Mucosa of descending colon (tissue), 3 donors: ENCODE data around the gene EIF4G1. TPM values are rescaled to one million over a fixed set of nuclear protein-coding genes. Genes with fewer than 3 reads are reported as not detected.

Experiments
- ATAC-seq: fragments of 200-7000 bp; cut with Tn5 transposase; one replicate; pipeline ENCODE4 v1.9.1; 2020; ENCODE audit warnings: mild to moderate bottlenecking, moderate library complexity
- DNase-seq, 3 donors: peaks; one replicate each; pipeline ENCODE4 v3.0.0-alpha.2; 2020
- H3K36me3 ChIP-seq: fragments of 200-600 bp; one replicate; pipeline ENCODE4 v1.8.0; 2021; ENCODE audit warnings: low read depth, mild to moderate bottlenecking
- H3K4me1 ChIP-seq: fragments of 200-600 bp; one replicate; pipeline ENCODE4 v1.8.0; 2021; ENCODE audit warnings: low read depth, mild to moderate bottlenecking
- H3K4me3 ChIP-seq: fragments of 200-600 bp; one replicate; pipeline ENCODE4 v1.8.0; 2021; ENCODE audit warnings: mild to moderate bottlenecking
- H3K9me3 ChIP-seq: fragments of 200-600 bp; one replicate; pipeline ENCODE4 v1.8.0; 2021; ENCODE audit warnings: mild to moderate bottlenecking
- intact Hi-C, 2 donors: fragments of 100-400 bp; cut with DNase I in 1 of 2; cut with micrococcal nuclease in 1 of 2; formaldehyde crosslinking; loops; one replicate each; pipeline versions ENCODE4 v1.11.0 to v1.11.1; 2022; cut with DNase I, micrococcal nuclease
- total RNA-seq, 3 donors: library from RNA; stranded (reverse); fragmentation: NEBNext Ultra II Directional in 2 of 3; extraction: Animal tissue kit (Norgen Biotek cat#: 25700) in 2 of 3; gene quantifications; one replicate each; pipeline versions ENCODE4 v1.2.1 to v1.2.4, GENCODE V29; 2021 to 2023
- TF ChIP-seq, protein P1 (sequence below): fragments of 200-600 bp; IDR thresholded peaks from one replicate; pipeline ENCODE4 v1.8.0; 2022; ENCODE audit warnings: antibody characterized with exemption, mild to moderate bottlenecking
- donor health status: DM: no; HTN: no; CAD: no; lungs with moderate emphysema.
- donor health status: DM: no; HTN: no; CAD: no.
- donor health status: DM: no; HTN: yes; CAD: no.

Gene EIF4G1
- total RNA-seq, 3 donors from 2014 or later, result 256 to 305 (median 267) TPM

DNA sequence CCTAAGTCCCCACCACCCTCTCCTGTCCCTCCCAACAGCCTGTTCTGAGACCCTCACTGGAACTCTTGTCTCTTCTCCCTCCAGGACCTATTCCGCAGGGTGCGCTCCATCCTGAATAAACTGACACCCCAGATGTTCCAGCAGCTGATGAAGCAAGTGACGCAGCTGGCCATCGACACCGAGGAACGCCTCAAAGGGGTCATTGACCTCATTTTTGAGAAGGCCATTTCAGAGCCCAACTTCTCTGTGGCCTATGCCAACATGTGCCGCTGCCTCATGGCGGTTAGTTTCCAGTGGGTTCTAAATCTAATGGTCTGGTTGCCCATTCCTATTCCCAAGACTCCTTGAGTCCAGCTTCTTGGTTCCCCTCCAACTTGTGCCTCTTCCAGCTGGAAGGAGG lies 9.3 kb downstream of the EIF4G1 start:
- peaks cover 15% of the 10 kb centered on the region for H3K4me1 ChIP-seq
- ATAC-seq, result no peak
- no peak overlapping the region for H3K4me3 ChIP-seq
- TF ChIP-seq, protein P1, sequence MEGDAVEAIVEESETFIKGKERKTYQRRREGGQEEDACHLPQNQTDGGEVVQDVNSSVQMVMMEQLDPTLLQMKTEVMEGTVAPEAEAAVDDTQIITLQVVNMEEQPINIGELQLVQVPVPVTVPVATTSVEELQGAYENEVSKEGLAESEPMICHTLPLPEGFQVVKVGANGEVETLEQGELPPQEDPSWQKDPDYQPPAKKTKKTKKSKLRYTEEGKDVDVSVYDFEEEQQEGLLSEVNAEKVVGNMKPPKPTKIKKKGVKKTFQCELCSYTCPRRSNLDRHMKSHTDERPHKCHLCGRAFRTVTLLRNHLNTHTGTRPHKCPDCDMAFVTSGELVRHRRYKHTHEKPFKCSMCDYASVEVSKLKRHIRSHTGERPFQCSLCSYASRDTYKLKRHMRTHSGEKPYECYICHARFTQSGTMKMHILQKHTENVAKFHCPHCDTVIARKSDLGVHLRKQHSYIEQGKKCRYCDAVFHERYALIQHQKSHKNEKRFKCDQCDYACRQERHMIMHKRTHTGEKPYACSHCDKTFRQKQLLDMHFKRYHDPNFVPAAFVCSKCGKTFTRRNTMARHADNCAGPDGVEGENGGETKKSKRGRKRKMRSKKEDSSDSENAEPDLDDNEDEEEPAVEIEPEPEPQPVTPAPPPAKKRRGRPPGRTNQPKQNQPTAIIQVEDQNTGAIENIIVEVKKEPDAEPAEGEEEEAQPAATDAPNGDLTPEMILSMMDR, result no peak
- H3K9me3 ChIP-seq, result no peaks in the 10 kb centered on the region
- DNase-seq, result no peak
- intact Hi-C loops, result no loop called here
- peaks cover 61% of the 10 kb centered on the region for H3K36me3 ChIP-seq

DNA sequence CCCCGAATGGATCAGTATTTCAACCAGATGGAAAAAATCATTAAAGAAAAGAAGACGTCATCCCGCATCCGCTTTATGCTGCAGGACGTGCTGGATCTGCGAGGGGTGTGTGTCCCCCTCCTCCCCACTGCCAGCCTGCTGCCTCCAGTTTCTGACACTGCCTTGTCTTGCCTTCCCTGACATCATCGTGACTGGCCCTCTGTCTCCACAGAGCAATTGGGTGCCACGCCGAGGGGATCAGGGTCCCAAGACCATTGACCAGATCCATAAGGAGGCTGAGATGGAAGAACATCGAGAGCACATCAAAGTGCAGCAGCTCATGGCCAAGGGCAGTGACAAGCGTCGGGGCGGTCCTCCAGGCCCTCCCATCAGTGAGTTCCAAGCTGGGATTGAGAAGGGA lies 10.9 kb downstream of the EIF4G1 start:
- Histone ChIP-seq H3K4me3 (no peak overlapping the region), H3K36me3 (peaks cover 72% of the 10 kb centered on the region), H3K9me3 (no peaks in the 10 kb centered on the region), H3K4me1 (peaks cover 3% of the 10 kb centered on the region)
- intact Hi-C loops, result no loop called here
- DNase-seq, result no peak
- TF ChIP-seq, protein P1, result no peak
- no peak for ATAC-seq

DNA sequence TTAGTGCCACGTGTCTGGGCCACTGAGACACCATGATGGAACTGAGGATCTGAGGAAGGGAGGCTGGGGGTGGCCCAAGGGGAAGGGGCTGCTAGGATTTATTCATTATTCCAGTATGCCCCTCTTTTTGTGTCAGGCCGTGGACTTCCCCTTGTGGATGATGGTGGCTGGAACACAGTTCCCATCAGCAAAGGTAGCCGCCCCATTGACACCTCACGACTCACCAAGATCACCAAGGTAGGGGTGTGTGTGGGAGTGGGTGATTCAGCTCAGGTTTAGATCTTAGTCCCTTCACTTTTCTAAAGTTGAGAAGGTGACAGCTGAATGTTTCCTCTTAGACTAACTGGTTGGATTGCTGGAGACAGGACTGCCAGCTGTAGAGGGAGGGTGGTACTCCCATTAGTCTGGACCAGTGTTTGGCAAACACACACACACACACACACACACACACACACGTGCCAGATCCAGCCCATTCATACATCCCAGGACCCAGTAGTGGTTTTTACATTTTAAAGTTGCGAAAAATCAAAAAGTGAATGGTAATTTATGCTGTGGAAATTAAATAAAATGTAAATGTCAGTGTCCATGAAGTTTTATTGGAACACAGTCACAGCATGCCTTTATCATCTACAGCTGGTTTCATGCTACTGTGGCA lies 11.4 kb downstream of the EIF4G1 start:
- no peaks in the 10 kb centered on the region for H3K4me1 ChIP-seq
- ATAC-seq, result no peak
- no peaks in the 10 kb centered on the region for H3K9me3 ChIP-seq
- intact Hi-C loops, result no loop called here
- no peak overlapping the region for H3K4me3 ChIP-seq
- peaks cover 74% of the 10 kb centered on the region for H3K36me3 ChIP-seq
- no peak for DNase-seq
- TF ChIP-seq, protein P1, result no peak

DNA sequence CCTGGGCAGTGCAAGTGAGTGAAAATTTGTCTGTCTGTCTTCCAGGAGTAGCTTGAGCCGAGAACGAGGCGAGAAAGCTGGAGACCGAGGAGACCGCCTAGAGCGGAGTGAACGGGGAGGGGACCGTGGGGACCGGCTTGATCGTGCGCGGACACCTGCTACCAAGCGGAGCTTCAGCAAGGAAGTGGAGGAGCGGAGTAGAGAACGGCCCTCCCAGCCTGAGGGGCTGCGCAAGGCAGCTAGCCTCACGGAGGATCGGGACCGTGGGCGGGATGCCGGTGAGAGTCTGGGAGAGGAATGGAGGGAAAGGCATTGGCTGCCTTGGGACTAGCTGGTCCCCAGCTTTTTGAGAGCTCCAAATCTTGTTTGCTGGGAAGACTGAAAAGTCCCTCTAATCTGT lies 12.8 kb downstream of the EIF4G1 start:
- no peaks in the 10 kb centered on the region for H3K4me1 ChIP-seq
- H3K4me3 ChIP-seq, result no peak overlapping the region
- TF ChIP-seq, protein P1, result no peak
- H3K36me3 ChIP-seq, result peaks cover 79% of the 10 kb centered on the region
- intact Hi-C loops, result no loop called here
- ATAC-seq, result no peak
- no peak for DNase-seq
- no peaks in the 10 kb centered on the region for H3K9me3 ChIP-seq

DNA sequence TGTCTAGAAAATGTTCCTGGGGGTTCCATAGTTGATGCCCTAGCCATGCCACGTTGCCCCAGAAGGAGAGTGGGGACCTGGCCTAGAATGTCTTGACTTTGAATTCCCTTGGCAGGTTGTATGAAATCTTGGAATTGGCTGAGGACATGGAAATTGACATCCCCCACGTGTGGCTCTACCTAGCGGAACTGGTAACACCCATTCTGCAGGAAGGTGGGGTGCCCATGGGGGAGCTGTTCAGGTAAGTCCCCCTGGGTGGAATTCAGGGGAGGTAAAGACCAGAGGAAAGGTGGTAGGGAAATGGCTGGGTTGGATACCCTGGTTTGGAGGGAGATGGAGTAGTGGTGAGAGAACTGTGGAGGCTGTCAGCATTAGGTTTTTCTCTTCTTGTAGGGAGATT lies 14.1 kb downstream of the EIF4G1 start:
- ATAC-seq (no peak), DNase-seq (no peak)
- Histone ChIP-seq H3K9me3 (no peaks in the 10 kb centered on the region), H3K4me1 (no peaks in the 10 kb centered on the region), H3K36me3 (peaks cover 67% of the 10 kb centered on the region), H3K4me3 (no peak overlapping the region)
- TF ChIP-seq, protein P1, result no peak
- intact Hi-C loops, result no loop called here
